DOHH2 (cell line): ENCODE measurements around the gene ADAMTS8.

Experiments used
- CTCF ChIP-seq: fragments of 200-600 bp; sonication (generic); IDR thresholded peaks from one replicate; pipeline ENCODE4 v1.5.1; 2014; ENCODE audit warnings: antibody characterized with exemption, mild to moderate bottlenecking, low read depth, low read length; ENCODE audit not compliant: poor library complexity, severe bottlenecking
- EZH2phosphoT487 ChIP-seq: fragments of 200-600 bp; sonication (generic); IDR thresholded peaks from 2 replicates; pipeline ENCODE4 v1.6.1; 2017; ENCODE audit warnings: borderline replicate concordance, mild to moderate bottlenecking, antibody characterized with exemption, low read length, moderate library complexity, mixed read lengths

DNA sequence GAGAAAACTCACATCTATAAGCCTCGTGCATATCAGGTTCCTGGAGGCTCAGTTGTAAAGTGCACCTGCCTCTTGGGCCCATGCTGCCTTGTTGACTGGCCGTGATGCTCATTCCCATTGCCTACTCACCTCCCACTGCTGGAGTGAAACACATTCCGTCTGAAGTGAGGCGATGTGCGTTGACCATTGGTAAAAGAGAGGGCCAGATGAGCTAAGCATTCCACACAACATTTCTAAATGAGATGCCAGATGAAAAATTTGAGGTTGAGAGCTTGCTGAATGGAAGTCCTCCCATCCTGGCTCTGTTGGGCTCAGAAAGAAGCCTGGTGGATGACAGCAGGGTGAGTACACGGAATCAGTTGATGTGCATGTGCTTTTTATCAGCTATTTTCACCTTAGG lies 11.5 kb upstream of the ADAMTS8 start:
- TF ChIP-seq CTCF (no peak), EZH2phosphoT487 (no peak)
